Endothelial cell of umbilical vein (primary cell): ENCODE results near the gene JARID2.

Source experiments
- EZH2 ChIP-seq: IDR thresholded peaks from 2 replicates; pipeline ENCODE4 v1.6.1; 2012; ENCODE audit warnings: borderline replicate concordance, low read depth, mild to moderate bottlenecking, moderate library complexity, low read length, inconsistent platforms; ENCODE audit not compliant: severe bottlenecking
- TF ChIP-seq, protein P1 (sequence below): IDR thresholded peaks from 2 replicates; pipeline ENCODE4 v1.6.1; 2011; ENCODE audit not compliant: insufficient read depth, insufficient read length

DNA sequence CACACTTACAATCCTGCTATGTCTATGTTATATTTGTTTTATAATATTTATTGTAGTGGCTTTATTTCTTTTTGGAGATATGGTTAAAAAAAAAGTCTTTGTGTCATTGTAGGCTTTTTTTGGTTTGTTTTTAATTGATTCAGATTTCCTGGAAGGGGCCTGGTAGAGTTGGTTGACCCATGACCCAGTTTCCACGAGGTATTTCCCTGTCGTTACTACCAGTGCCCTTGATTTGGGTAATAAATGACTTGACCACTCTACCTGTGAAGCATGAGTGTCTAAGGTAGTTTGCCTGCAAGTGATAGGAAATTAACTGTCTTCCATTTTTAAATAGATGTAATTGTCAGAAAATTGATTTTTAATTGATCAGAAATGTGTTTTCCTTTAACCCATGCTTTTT, 121.0 kb downstream of the JARID2 start:
- TF ChIP-seq EZH2 = no peak
- TF ChIP-seq, protein P1, sequence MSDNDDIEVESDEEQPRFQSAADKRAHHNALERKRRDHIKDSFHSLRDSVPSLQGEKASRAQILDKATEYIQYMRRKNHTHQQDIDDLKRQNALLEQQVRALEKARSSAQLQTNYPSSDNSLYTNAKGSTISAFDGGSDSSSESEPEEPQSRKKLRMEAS = no peak
